Neural cell (in vitro differentiated cells): ENCODE measurements around the gene CACNA1F. TPM values are rescaled to one million over a fixed set of nuclear protein-coding genes. Genes with fewer than 3 reads are reported as not detected.
"Not testable (repeated sequence)": the region's sequence is repeated elsewhere in the genome, so short reads cannot be mapped to it uniquely, and the experiment has no call there.

Source experiments
- H2AFZ ChIP-seq: fragments of 200-600, 300-800 bp; sonication (generic), shearing (Covaris generic); 2 replicates; pipeline ENCODE4 v1.6.0; 2014; ENCODE audit warnings: low read depth, mild to moderate bottlenecking, antibody characterized with exemption, low read length, moderate library complexity
- H3F3A ChIP-seq: fragments of 200-600 bp; shearing (Covaris generic); 2 replicates; pipeline ENCODE4 v1.6.1; 2016; ENCODE audit warnings: mild to moderate bottlenecking, moderate library complexity, mixed read lengths, antibody characterized with exemption, low read length; ENCODE audit not compliant: insufficient read depth, poor library complexity, severe bottlenecking
- H3K27ac ChIP-seq: fragments of 200-600, 300-800 bp; sonication (generic), shearing (Covaris generic); 2 replicates; pipeline ENCODE4 v1.5.1; 2014; ENCODE audit warnings: mild to moderate bottlenecking, low read length, moderate library complexity
- H3K27me3 ChIP-seq: fragments of 300-800, 200-600 bp; sonication (generic), shearing (Covaris generic); 2 replicates; pipeline ENCODE4 v1.6.0; 2014; ENCODE audit warnings: mild to moderate bottlenecking, low read depth, low read length, moderate library complexity; ENCODE audit not compliant: insufficient read depth
- H3K36me3 ChIP-seq: fragments of 300-800, 200-600 bp; sonication (generic), shearing (Covaris generic); 2 replicates; pipeline ENCODE4 v1.5.1; 2014; ENCODE audit warnings: mild to moderate bottlenecking, antibody characterized with exemption, low read length, moderate library complexity; ENCODE audit not compliant: insufficient read depth
- H3K4me2 ChIP-seq: fragments of 300-800, 200-600 bp; sonication (generic), shearing (Covaris generic); 2 replicates; pipeline ENCODE4 v1.6.0; 2014; ENCODE audit warnings: mild to moderate bottlenecking, low read length
- H3K4me3 ChIP-seq: fragments of 300-800, 200-600 bp; sonication (generic), shearing (Covaris generic); 2 replicates; pipeline ENCODE4 v1.5.1; 2014; ENCODE audit warnings: mild to moderate bottlenecking, low read length, moderate library complexity
- H3K79me2 ChIP-seq: fragments of 200-600 bp; shearing (Covaris generic); replicated peaks from 2 replicates; pipeline ENCODE4 v1.6.0; 2014; ENCODE audit warnings: mild to moderate bottlenecking, low read length, moderate library complexity; ENCODE audit not compliant: insufficient read depth
- H3K9ac ChIP-seq: fragments of 300-800, 200-600 bp; sonication (generic), shearing (Covaris generic); 2 replicates; pipeline ENCODE4 v1.6.1; 2016; ENCODE audit warnings: mild to moderate bottlenecking, low read length, mixed read lengths
- H3K9me2 ChIP-seq: fragments of 200-600 bp; shearing (Covaris generic); 2 replicates; pipeline ENCODE4 v1.6.1; 2016; ENCODE audit warnings: mild to moderate bottlenecking, low read length, mixed read lengths; ENCODE audit not compliant: insufficient read depth
- H3K9me3 ChIP-seq: fragments of 200-600, 300-800 bp; sonication (generic), shearing (Covaris generic); 2 replicates; pipeline ENCODE4 v1.6.1; 2016; ENCODE audit warnings: mild to moderate bottlenecking, mixed run types, low read length, moderate library complexity, mixed read lengths
- H4K20me1 ChIP-seq: fragments of 200-600 bp; shearing (Covaris generic); 2 replicates; pipeline ENCODE4 v1.6.1; 2016; ENCODE audit warnings: mild to moderate bottlenecking, mixed run types; ENCODE audit not compliant: insufficient read depth
- EP300 ChIP-seq: fragments of 450-650 bp; conservative IDR thresholded peaks from 2 replicates; pipeline ENCODE4 v1.6.1; 2014; ENCODE audit warnings: antibody characterized with exemption, mild to moderate bottlenecking, moderate library complexity; ENCODE audit not compliant: poor library complexity, severe bottlenecking
- EZH2 ChIP-seq: fragments of 200-600, 300-800 bp; shearing (Covaris generic), sonication (generic); IDR thresholded peaks from 2 replicates; pipeline ENCODE4 v1.6.1; 2014; ENCODE audit warnings: antibody characterized with exemption, low read length, borderline replicate concordance, mild to moderate bottlenecking; ENCODE audit not compliant: insufficient read depth, poor library complexity, severe bottlenecking
- MXI1 ChIP-seq: fragments of 450-650 bp; conservative IDR thresholded peaks from 2 replicates; pipeline ENCODE4 v1.6.1; 2014; ENCODE audit warnings: antibody characterized with exemption, mild to moderate bottlenecking; ENCODE audit not compliant: poor library complexity, severe bottlenecking
- POLR2AphosphoS5 ChIP-seq: IDR thresholded peaks from 2 replicates; pipeline ENCODE4 v1.6.1; 2012
- RAD21 ChIP-seq: fragments of 450-650 bp; conservative IDR thresholded peaks from 2 replicates; pipeline ENCODE4 v1.6.1; 2014; ENCODE audit warnings: antibody characterized with exemption, mild to moderate bottlenecking, moderate library complexity
- SMC3 ChIP-seq: fragments of 450-650 bp; conservative IDR thresholded peaks from 2 replicates; pipeline ENCODE4 v1.6.1; 2014; ENCODE audit warnings: antibody characterized with exemption, mild to moderate bottlenecking, moderate library complexity; ENCODE audit not compliant: poor library complexity
- TAF1 ChIP-seq: IDR thresholded peaks from 2 replicates; pipeline ENCODE4 v1.6.1; 2012; ENCODE audit warnings: low read depth
- polyA plus RNA-seq: library from polyadenylated mRNA; depleted of rRNA; stranded (reverse); fragments of >200 nt; gene quantifications from 2 replicates; pipeline ENCODE4 v1.2.3, GENCODE V29; 2014
- TF ChIP-seq, protein P1 (sequence below): fragments of 450-650 bp; IDR thresholded peaks from 2 replicates; pipeline ENCODE4 v1.5.1; 2014; ENCODE audit warnings: antibody characterized with exemption, mild to moderate bottlenecking, moderate library complexity; ENCODE audit not compliant: poor library complexity, severe bottlenecking
- TF ChIP-seq, protein P2 (sequence below): IDR thresholded peaks from 2 replicates; pipeline ENCODE4 v1.6.1; 2012; ENCODE audit warnings: borderline replicate concordance

Gene CACNA1F
- polyA plus RNA-seq, 1 donor from 2014 or later, result not detected

DNA sequence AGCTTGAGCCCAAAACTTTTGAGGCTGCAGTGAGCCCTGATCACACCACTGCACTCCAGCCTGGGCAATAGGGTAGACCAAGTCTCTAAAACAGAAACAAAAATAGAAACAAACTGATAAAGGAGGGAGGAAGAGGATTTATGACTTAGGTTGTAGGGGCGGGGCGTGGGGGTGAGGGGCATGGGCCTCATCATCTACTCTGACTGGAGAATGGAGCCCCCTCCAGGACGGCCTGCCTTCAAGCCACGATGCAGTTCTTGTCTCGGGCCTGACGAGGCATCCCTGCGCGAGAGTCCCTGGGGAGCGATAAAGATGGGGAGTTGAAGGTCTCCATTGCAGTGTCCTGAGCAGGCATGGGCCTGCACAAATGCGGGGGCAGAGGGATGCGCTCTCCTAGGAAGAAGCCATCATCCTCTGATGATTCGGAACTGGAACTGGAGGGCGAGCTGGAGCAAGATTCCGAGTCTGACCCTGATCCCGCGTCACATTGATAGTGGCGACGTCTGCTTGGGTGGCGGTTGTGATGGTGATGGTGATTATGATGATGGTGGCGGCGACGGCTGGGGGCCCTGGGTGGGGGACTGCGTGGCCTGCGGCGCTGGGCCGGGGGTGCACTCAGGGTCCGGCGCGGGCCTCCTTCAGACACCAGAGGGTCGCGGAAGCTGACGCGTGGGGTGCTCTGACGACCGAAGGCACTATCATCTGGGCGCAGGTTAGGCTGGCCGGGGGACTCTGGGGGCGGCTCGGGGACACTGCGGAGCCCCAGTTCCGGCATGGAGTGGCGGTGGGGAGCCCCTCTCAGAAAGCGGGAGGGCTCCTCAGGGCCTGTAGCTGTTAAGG is 57.5 kb downstream of the CACNA1F start:
- H3K9me2 ChIP-seq, result no peaks in the 10 kb centered on the region
- H2AFZ ChIP-seq, result no peak overlapping the region
- no peaks in the 10 kb centered on the region for H3K36me3 ChIP-seq
- no peaks in the 10 kb centered on the region for H3K9me3 ChIP-seq
- H3K27ac ChIP-seq, result no peak overlapping the region
- H3K4me2 ChIP-seq, result no peak overlapping the region
- H3K79me2 ChIP-seq, result no peaks in the 10 kb centered on the region
- H3K9ac ChIP-seq, result no peak overlapping the region
- H3K4me3 ChIP-seq, result no peak overlapping the region
- no peaks in the 10 kb centered on the region for H4K20me1 ChIP-seq
- H3K27me3 ChIP-seq, result peaks cover 22% of the 10 kb centered on the region
- TF ChIP-seq SMC3 (no peak), EP300 (no peak), TAF1 (no peak)
- H3F3A ChIP-seq, result no peaks in the 10 kb centered on the region

DNA sequence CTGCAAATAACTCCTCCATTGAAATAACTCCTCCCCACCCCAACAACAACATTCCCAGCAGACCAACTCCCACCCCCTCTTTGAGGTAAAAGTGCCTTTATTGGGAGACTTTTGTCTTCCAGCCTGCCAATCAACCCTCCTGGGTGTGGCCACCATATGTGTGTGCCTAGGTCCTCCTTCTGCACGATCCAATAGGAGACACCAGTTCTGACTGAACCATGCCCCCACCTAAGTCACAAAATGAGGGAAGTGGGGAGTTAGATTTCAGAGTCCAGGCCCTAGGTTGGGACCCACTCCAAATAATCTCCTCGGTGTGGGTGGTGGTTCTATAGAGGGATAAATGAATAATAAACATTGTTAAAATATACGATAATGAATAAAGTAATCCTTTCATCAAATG is 58.4 kb downstream of the CACNA1F start:
- no peak overlapping the region for H3K4me3 ChIP-seq
- H3K79me2 ChIP-seq, result no peaks in the 10 kb centered on the region
- no peaks in the 10 kb centered on the region for H3K9me3 ChIP-seq
- no peak overlapping the region for H3K9ac ChIP-seq
- H3K27ac ChIP-seq, result no peak overlapping the region
- no peaks in the 10 kb centered on the region for H4K20me1 ChIP-seq
- H3K4me2 ChIP-seq, result no peak overlapping the region
- H2AFZ ChIP-seq, result no peak overlapping the region
- H3K36me3 ChIP-seq, result no peaks in the 10 kb centered on the region
- TF ChIP-seq EP300 (no peak), EZH2 (no peak), POLR2AphosphoS5 (no peak), MXI1 (no peak), SMC3 (no peak), TAF1 (no peak), RAD21 (no peak)
- TF ChIP-seq, protein P1, sequence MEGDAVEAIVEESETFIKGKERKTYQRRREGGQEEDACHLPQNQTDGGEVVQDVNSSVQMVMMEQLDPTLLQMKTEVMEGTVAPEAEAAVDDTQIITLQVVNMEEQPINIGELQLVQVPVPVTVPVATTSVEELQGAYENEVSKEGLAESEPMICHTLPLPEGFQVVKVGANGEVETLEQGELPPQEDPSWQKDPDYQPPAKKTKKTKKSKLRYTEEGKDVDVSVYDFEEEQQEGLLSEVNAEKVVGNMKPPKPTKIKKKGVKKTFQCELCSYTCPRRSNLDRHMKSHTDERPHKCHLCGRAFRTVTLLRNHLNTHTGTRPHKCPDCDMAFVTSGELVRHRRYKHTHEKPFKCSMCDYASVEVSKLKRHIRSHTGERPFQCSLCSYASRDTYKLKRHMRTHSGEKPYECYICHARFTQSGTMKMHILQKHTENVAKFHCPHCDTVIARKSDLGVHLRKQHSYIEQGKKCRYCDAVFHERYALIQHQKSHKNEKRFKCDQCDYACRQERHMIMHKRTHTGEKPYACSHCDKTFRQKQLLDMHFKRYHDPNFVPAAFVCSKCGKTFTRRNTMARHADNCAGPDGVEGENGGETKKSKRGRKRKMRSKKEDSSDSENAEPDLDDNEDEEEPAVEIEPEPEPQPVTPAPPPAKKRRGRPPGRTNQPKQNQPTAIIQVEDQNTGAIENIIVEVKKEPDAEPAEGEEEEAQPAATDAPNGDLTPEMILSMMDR, result no peak
- TF ChIP-seq, protein P2, sequence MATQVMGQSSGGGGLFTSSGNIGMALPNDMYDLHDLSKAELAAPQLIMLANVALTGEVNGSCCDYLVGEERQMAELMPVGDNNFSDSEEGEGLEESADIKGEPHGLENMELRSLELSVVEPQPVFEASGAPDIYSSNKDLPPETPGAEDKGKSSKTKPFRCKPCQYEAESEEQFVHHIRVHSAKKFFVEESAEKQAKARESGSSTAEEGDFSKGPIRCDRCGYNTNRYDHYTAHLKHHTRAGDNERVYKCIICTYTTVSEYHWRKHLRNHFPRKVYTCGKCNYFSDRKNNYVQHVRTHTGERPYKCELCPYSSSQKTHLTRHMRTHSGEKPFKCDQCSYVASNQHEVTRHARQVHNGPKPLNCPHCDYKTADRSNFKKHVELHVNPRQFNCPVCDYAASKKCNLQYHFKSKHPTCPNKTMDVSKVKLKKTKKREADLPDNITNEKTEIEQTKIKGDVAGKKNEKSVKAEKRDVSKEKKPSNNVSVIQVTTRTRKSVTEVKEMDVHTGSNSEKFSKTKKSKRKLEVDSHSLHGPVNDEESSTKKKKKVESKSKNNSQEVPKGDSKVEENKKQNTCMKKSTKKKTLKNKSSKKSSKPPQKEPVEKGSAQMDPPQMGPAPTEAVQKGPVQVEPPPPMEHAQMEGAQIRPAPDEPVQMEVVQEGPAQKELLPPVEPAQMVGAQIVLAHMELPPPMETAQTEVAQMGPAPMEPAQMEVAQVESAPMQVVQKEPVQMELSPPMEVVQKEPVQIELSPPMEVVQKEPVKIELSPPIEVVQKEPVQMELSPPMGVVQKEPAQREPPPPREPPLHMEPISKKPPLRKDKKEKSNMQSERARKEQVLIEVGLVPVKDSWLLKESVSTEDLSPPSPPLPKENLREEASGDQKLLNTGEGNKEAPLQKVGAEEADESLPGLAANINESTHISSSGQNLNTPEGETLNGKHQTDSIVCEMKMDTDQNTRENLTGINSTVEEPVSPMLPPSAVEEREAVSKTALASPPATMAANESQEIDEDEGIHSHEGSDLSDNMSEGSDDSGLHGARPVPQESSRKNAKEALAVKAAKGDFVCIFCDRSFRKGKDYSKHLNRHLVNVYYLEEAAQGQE, result no peak
- no peaks in the 10 kb centered on the region for H3K9me2 ChIP-seq
- no peaks in the 10 kb centered on the region for H3F3A ChIP-seq
- H3K27me3 ChIP-seq, result peaks cover 22% of the 10 kb centered on the region

DNA sequence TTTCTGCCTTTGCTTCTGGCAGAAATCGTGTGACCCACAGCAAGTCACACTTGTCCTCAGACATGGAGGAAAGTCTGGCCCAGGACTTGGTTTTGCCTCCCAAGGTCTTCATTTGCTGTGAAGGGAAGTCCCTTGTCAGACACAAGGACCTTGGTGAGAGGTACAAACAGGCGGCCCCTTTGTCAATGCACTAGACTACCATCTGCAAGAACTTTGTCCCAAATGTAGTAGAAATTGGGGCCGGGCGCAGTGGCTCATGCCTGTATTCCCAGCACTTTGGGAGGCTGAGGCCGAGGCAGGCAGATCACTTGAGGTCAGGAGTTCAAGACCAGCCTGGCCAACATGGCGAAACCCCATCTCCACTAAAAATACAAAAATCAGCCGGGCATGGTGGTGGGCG is 59.6 kb downstream of the CACNA1F start:
- not testable (repeated sequence) for H3K36me3 ChIP-seq, H2AFZ ChIP-seq, H3K27ac ChIP-seq, H3K79me2 ChIP-seq, H3F3A ChIP-seq, H3K9ac ChIP-seq, H3K4me3 ChIP-seq, H3K9me3 ChIP-seq, H3K4me2 ChIP-seq, H4K20me1 ChIP-seq, H3K9me2 ChIP-seq
- H3K27me3 ChIP-seq, result peaks cover 22% of the 10 kb centered on the region
